ENCODE results near the gene ST6GALNAC3.
A peak's percentile ranks its signal among the peaks of the same experiment; 100 is the strongest.
"Not testable (repeated sequence)": the region's sequence is repeated elsewhere in the genome, so short reads cannot be mapped to it uniquely, and the experiment has no call there.

Gene ST6GALNAC3

DNA sequence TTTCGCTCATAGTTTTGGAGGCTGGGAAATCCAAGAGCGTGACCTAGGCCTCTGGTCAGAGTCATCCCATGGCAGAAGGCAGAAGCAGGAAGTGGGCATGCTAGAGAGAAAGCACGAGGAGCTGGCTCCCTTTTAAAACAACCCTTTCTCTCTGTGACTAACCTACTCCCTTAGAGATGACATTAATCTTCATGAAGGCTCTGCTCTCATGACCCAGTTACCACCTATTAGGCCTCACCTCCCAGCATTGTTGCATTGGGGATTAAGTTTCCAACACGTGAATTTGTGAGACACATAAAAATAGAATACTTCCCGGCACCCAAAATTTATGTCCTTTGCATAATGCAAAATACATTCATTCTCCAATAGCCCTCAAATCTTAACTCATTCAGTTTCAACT lies 569.6 kb downstream of the ST6GALNAC3 start:
- TF ChIP-seq TAF1 (IDR thresholded peaks at IDR 0.05; ENCODE audit: borderline replicate concordance, low read depth, low read length) (no peak), POLR2A (IDR thresholded peaks at IDR 0.05; ENCODE audit: low read depth, low read length) (no peak), POLR2AphosphoS5 (IDR thresholded peaks at IDR 0.05; ENCODE audit: low read depth, low read length) (no peak)
- FAIRE-seq (no peak), DNase-seq (ENCODE audit: insufficient read length) (no peak)

DNA sequence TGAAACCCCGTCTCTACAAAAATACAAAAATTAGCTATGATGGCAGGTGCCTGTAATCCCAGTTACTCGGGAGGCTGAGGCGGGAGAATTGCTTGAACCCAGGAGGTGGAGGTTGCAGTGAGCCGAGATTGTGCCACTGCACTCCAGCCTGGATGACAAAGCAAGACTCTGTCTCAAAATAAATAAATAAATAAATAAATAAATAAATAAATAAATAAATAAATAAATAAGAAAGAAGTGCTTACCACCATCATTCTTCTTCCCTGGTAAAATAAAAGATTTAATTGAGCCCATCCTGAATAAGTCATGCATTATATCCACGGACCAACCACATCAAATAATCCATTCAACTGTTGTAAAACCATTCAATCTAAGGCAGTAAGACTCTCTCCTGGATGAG lies 578.3 kb downstream of the ST6GALNAC3 start:
- DNase-seq (ENCODE audit: insufficient read length); FAIRE-seq: not testable (repeated sequence)

DNA sequence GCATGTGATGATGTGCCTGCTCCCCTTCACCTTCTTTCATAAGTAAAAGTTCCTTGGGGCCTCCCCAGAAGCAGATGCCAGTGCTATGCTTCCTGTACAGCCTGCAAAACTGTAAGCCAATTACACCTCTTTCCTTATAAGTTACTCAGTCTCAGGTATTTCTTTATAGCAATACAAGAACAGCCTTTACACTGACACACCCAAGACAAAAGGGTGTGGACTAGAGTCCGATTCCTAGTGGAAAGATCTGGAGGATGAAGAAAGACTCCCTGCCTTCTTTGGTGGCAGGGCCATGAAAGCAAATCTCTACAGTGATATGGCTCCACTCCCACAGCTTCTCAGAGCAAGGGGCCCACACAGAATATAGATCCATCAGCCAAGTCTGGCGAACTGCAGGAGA lies 583.1 kb downstream of the ST6GALNAC3 start:
- DNase-seq (ENCODE audit: insufficient read length) = no peak
- no peak for FAIRE-seq
- TF ChIP-seq TAF1 (IDR thresholded peaks at IDR 0.05; ENCODE audit: borderline replicate concordance, low read depth, low read length) = no peak
- TF ChIP-seq POLR2AphosphoS5 (IDR thresholded peaks at IDR 0.05; ENCODE audit: low read depth, low read length) = no peak
- TF ChIP-seq POLR2A (IDR thresholded peaks at IDR 0.05; ENCODE audit: low read depth, low read length) = no peak

DNA sequence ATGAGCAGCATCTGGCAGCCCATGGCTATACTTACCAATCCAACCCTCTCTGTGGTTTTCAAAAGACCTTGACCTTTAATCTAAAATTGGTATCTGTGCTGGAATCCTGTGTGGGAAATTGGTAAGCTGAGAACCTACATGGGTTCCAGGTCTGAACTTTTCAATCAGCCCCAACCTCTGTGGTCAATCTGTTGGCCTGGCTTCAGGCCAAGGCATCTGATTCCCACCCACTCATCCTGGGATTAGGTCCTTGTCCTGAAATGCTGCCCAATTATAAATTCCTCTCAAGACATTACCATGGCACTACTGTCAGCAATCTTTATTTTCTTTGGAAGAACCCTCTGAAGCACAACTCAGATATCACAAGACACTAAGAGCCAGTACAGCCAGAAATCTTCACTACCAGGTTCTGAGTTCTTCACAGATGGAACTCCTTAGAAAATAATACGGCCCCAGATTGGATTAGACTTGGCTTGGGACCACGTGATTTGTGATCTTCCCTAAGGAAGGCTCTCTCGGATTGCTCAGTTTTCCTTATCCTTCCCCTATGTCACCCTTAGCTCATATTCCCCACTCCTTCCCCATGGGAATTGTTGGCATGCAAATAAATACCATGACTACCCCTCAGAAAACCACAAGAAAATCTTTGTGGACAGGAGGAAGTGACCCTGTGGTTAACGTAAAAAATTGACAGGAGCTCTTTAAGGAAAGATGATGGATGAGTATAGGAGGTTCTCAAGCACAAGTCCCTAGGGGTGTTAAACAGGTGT lies 584.8 kb downstream of the ST6GALNAC3 start:
- TF ChIP-seq TAF1 (IDR thresholded peaks at IDR 0.05; ENCODE audit: borderline replicate concordance, low read depth, low read length) = no peak
- no peak for TF ChIP-seq POLR2A (IDR thresholded peaks at IDR 0.05; ENCODE audit: low read depth, low read length)
- no peak for TF ChIP-seq POLR2AphosphoS5 (IDR thresholded peaks at IDR 0.05; ENCODE audit: low read depth, low read length)
- DNase-seq (ENCODE audit: insufficient read length) = no peak
- FAIRE-seq = no peak

DNA sequence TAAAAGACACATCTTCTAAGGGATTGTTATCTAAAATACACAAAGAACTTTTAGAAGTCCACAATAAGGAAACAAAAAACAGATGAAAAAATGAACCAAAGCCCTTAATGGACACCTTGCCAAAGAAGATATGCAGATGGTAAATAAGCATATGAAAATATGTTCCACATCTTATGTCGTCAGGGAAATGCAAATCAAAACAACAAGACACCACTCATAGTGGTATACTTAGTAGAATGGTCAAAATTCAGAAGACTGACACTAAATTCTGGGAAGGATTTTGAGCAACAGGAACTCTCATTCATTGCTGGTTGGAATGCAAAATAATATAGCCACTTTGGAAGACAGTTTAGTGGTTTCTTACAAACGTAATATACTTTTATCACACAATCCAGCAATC lies 587.0 kb downstream of the ST6GALNAC3 start:
- FAIRE-seq (no peak), DNase-seq (ENCODE audit: insufficient read length) (no peak)
- TF ChIP-seq POLR2A (IDR thresholded peaks at IDR 0.05; ENCODE audit: low read depth, low read length) (no peak), POLR2AphosphoS5 (IDR thresholded peaks at IDR 0.05; ENCODE audit: low read depth, low read length) (no peak), TAF1 (IDR thresholded peaks at IDR 0.05; ENCODE audit: borderline replicate concordance, low read depth, low read length) (no peak)

DNA sequence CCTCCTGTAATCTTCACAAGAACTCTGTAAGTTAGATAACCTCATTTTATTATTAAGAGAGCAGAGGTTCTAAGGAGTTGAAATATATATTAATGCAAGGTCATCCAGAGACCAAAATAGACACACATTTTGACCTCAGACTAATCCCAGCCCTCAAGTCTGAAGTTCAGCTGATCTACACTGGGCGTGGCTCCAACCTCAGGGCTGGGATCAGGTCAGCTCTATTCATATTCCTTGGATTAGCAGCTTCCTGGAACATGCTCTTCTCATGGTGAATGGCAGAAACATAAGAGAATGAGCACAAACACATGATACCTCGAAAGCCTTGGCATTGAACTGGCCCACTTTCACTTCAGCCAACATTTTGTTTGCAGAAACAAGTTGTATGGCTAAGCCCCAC lies 592.0 kb downstream of the ST6GALNAC3 start:
- DNase-seq (ENCODE audit: insufficient read length) (no peak), FAIRE-seq (no peak)
- TF ChIP-seq TAF1 (IDR thresholded peaks at IDR 0.05; ENCODE audit: borderline replicate concordance, low read depth, low read length) = no peak

DNA sequence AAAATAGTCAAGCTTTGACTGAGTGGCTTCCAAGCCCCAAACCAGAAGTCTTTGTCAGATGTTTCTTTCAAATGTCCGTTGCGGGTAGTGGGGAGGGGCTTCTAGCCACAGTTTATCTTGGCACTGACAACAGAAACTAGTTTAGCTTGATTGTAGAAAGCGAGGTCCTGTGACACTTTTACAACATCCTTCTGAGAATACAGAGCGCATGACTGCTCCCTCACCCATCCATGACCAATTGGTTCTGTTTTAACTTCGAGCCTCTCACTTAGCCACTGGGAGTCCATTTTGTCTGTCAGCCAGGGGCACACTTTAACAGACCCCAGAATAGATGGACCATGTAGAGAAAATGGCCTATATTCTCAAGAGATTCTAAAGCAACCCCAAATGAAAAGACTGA lies 593.5 kb downstream of the ST6GALNAC3 start:
- FAIRE-seq (no peak), DNase-seq (ENCODE audit: insufficient read length) (peak; percentile 0)
- TF ChIP-seq TAF1 (IDR thresholded peaks at IDR 0.05; ENCODE audit: borderline replicate concordance, low read depth, low read length) = no peak
- no peak for TF ChIP-seq POLR2AphosphoS5 (IDR thresholded peaks at IDR 0.05; ENCODE audit: low read depth, low read length)
- TF ChIP-seq POLR2A (IDR thresholded peaks at IDR 0.05; ENCODE audit: low read depth, low read length) = no peak

DNA sequence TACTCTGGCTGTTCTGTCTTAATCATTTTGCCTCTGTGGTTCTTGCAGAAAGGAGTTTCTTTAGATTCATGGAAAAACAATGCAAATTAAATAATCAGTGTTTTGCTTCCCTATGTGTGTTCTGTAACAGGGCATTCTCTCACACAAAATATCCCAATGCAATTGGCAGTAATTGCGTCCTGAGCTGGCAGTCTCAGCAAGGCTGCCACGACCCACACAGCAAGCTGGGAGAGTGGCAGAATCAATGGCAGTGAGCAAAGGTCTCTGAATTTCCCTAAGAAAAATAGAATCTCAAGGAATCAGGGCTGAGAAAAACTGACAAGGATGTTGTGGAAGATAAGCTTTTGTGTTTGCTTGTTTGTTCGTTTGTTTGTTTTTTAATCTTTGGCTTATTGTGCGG lies 594.6 kb downstream of the ST6GALNAC3 start:
- DNase-seq (ENCODE audit: insufficient read length) = no peak
- no peak for FAIRE-seq
- TF ChIP-seq TAF1 (IDR thresholded peaks at IDR 0.05; ENCODE audit: borderline replicate concordance, low read depth, low read length) = no peak
- no peak for TF ChIP-seq POLR2AphosphoS5 (IDR thresholded peaks at IDR 0.05; ENCODE audit: low read depth, low read length)
- TF ChIP-seq POLR2A (IDR thresholded peaks at IDR 0.05; ENCODE audit: low read depth, low read length) = no peak

DNA sequence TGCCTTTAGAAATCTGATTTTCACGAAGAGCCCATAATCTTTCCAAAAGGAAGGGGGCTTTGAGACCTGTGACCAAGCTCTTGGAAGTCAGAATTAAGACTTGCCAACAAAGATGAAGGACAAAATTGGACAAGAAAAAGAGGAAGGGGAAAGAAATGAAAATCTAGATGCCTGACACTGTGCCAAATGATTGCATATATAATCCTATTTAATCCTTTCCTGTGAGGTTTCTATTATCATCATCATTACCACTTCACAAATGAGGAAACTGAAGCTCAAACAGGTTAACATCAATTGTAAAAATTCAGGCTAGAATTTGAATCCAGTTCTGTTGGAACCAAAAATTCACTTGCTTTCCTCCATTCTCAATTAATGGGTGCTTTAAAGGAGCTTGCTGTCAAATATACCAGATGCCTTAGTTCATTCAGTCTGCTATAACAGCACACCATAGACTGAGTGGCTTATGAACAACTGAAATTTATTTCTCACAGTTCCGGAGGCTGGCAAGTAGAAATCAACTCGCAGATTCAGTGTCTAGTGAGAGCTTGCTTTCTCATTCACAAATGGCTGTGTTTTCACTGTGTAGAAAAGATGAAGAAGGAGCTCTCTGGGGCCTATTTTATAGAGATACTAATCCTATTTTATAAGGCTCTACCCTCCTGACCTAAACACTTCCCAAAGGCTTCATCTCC lies 595.2 kb downstream of the ST6GALNAC3 start:
- FAIRE-seq (no peak), DNase-seq (ENCODE audit: insufficient read length) (no peak)
- TF ChIP-seq POLR2A (IDR thresholded peaks at IDR 0.05; ENCODE audit: low read depth, low read length) (no peak), TAF1 (IDR thresholded peaks at IDR 0.05; ENCODE audit: borderline replicate concordance, low read depth, low read length) (no peak), POLR2AphosphoS5 (IDR thresholded peaks at IDR 0.05; ENCODE audit: low read depth, low read length) (no peak)

DNA sequence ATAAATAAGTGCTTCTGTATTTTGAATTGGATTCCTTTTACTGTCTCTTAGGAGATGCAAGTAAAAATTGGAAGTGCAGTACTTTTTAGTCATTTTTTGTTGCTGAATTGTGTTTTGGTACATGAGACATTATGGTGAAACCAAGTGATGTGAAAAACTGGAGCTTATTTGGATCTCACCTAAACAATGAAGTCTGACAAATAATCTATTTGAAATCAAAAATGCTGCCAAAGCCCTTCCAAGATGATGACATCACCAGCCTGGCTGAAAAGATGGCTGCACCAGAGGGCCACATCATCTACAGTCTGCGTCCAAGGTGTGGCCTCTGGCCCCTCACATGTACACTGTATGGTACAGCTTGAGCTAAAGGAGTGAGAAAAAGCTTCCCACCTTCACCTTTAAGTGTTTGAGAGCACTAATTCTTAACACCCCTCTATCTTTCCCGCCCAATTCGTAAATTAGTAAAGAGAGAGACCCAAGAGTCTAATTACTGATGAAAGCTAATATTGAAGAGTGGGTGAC lies 600.2 kb downstream of the ST6GALNAC3 start:
- DNase-seq (ENCODE audit: insufficient read length) (no peak), FAIRE-seq (no peak)
- TF ChIP-seq POLR2A (IDR thresholded peaks at IDR 0.05; ENCODE audit: low read depth, low read length) = no peak
- TF ChIP-seq POLR2AphosphoS5 (IDR thresholded peaks at IDR 0.05; ENCODE audit: low read depth, low read length) = no peak
- TF ChIP-seq TAF1 (IDR thresholded peaks at IDR 0.05; ENCODE audit: borderline replicate concordance, low read depth, low read length) = no peak

DNA sequence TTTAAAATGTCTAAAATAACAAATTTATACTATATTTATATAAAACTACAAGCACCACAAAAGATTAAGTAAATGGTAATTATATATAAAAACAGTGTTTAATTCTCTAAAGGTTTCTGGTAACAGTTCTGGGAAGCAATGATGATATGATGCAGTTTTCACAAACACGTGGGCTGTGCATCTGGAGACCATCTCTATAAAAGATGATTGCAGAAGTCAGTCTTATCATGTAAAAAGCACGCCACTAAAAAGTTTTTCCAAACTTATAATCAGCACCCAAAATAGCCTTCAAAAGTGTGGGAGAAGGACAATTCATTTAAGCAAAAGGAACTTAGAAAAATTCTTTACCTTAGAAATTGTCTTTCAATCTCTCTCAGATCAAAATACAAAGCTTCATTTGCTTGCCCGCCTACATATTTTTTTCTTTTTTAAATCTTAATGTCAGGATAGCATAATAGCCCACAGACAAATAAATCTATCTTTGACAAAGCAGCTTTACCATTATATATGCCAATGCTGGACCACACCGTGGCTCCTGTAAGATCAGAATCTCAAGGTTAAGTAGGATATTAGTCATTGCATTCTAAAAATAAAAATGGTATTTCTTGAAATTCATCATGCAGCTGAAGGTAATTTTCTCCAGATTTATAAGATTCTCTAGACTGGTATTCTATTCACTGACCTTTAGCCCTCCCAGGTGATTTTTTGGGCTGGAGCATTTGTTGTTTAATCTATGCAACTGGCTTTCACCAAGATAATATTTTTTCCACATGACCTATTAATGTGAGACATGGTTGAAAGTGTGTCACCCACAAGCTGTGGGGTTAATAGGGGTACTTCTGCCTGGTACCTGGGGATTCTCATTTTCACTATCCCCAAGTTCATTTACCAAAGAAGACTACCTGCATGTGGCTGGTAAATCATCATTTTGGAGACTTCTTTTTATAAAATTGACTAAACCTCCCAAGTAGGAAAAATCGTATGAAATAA lies 603.2 kb downstream of the ST6GALNAC3 start:
- no peak for FAIRE-seq
- TF ChIP-seq TAF1 (IDR thresholded peaks at IDR 0.05; ENCODE audit: borderline replicate concordance, low read depth, low read length) = no peak
- no peak for DNase-seq (ENCODE audit: insufficient read length)
